Measurements from ENCODE around the gene MRFAP1L1. TPM values are rescaled to one million over a fixed set of nuclear protein-coding genes. Genes with fewer than 3 reads are reported as not detected.

The MRFAP1L1 gene
- total and polyA plus RNA-seq, 2 experiments from 2014 or later, result 61.6 to 73.8 TPM

DNA sequence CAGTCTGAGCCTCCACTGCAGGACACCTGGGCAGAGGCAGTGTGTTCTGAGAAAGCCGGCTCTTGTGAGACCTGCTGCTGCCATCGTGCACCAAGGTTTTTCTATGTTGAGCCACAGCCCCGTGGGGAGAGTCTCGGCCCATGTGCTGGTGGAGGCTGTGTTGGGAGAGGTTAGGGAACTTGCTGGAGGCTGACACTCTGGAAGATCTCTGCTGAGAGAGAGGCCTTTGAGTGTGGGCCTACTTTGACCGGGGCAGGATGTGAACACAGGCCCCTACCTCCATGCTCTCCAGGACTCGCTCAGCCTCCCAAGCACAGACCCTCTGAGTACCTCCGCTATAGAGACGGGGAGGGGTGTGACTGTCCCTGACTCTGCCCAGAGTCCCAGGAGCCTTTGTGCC is 17.3 kb downstream of the MRFAP1L1 start:
- H3K9me2 ChIP-seq (ENCODE audit: insufficient read depth), result no peaks in the 10 kb centered on the region
- no peaks in the 10 kb centered on the region; the same call in 1 of the 2 replicates for H4K20me1 ChIP-seq (replicated peaks; ENCODE audit: insufficient read depth)
- H3K27ac ChIP-seq (ENCODE audit: low read depth), result no peak overlapping the region
- no peaks in the 10 kb centered on the region for H3K36me3 ChIP-seq (ENCODE audit: insufficient read depth)
- Mint-ChIP-seq H3K27me3 (ENCODE audit: insufficient read depth, low read depth, poor library complexity) (peaks cover 14% of the 10 kb centered on the region), H3K9me3 (peaks cover 11% of the 10 kb centered on the region), H3K4me1 (peaks cover 31% of the 10 kb centered on the region), H3K4me3 (no peak overlapping the region), H3K36me3 (ENCODE audit: low read depth) (peaks cover 10% of the 10 kb centered on the region), H3K27ac (no peak overlapping the region)
- no peaks in the 10 kb centered on the region for H3K79me2 ChIP-seq (replicated peaks; ENCODE audit: insufficient read depth)
- peaks cover 3% of the 10 kb centered on the region; the same call in 1 of the 2 replicates for H3K4me1 ChIP-seq (ENCODE audit: insufficient read depth)
- no peak overlapping the region for H2AFZ ChIP-seq
- no peaks in the 10 kb centered on the region for H3F3A ChIP-seq (replicated peaks; ENCODE audit: low read depth)
- DNase-seq (ENCODE audit: low spot score), result no peak
- no peaks in the 10 kb centered on the region for H3K27me3 ChIP-seq (ENCODE audit: insufficient read depth)
- no peak overlapping the region for H3K4me3 ChIP-seq
- no peak for ATAC-seq
- H3K4me2 ChIP-seq, result no peak overlapping the region
- TF ChIP-seq, protein P1, sequence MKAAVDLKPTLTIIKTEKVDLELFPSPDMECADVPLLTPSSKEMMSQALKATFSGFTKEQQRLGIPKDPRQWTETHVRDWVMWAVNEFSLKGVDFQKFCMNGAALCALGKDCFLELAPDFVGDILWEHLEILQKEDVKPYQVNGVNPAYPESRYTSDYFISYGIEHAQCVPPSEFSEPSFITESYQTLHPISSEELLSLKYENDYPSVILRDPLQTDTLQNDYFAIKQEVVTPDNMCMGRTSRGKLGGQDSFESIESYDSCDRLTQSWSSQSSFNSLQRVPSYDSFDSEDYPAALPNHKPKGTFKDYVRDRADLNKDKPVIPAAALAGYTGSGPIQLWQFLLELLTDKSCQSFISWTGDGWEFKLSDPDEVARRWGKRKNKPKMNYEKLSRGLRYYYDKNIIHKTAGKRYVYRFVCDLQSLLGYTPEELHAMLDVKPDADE (IDR thresholded peaks at IDR 0.05), result no peak
- TF ChIP-seq NANOG (IDR thresholded peaks at IDR 0.05; ENCODE audit: borderline replicate concordance) (no peak), JUNB (IDR thresholded peaks at IDR 0.05; ENCODE audit: unreplicated experiment) (no peak), POLR2AphosphoS5 (IDR thresholded peaks at IDR 0.05; ENCODE audit: low read depth) (no peak), EZH2 (IDR thresholded peaks at IDR 0.05; ENCODE audit: low read depth, unreplicated experiment) (no peak), CREB1 (CRISPR knock-in tag; IDR thresholded peaks at IDR 0.05; ENCODE audit: low read depth) (no peak), ZNF331 (CRISPR knock-in tag; IDR thresholded peaks at IDR 0.05; ENCODE audit: low read depth) (no peak), ZNF114 (CRISPR knock-in tag; IDR thresholded peaks at IDR 0.05) (no peak), EZH2phosphoT487 (IDR thresholded peaks at IDR 0.05; ENCODE audit: unreplicated experiment) (no peak), STAT1 (IDR thresholded peaks at IDR 0.05; ENCODE audit: unreplicated experiment) (no peak)
- TF ChIP-seq, protein P2, sequence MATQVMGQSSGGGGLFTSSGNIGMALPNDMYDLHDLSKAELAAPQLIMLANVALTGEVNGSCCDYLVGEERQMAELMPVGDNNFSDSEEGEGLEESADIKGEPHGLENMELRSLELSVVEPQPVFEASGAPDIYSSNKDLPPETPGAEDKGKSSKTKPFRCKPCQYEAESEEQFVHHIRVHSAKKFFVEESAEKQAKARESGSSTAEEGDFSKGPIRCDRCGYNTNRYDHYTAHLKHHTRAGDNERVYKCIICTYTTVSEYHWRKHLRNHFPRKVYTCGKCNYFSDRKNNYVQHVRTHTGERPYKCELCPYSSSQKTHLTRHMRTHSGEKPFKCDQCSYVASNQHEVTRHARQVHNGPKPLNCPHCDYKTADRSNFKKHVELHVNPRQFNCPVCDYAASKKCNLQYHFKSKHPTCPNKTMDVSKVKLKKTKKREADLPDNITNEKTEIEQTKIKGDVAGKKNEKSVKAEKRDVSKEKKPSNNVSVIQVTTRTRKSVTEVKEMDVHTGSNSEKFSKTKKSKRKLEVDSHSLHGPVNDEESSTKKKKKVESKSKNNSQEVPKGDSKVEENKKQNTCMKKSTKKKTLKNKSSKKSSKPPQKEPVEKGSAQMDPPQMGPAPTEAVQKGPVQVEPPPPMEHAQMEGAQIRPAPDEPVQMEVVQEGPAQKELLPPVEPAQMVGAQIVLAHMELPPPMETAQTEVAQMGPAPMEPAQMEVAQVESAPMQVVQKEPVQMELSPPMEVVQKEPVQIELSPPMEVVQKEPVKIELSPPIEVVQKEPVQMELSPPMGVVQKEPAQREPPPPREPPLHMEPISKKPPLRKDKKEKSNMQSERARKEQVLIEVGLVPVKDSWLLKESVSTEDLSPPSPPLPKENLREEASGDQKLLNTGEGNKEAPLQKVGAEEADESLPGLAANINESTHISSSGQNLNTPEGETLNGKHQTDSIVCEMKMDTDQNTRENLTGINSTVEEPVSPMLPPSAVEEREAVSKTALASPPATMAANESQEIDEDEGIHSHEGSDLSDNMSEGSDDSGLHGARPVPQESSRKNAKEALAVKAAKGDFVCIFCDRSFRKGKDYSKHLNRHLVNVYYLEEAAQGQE (IDR thresholded peaks at IDR 0.05; ENCODE audit: unreplicated experiment), result no peak
- TF ChIP-seq, protein P3, sequence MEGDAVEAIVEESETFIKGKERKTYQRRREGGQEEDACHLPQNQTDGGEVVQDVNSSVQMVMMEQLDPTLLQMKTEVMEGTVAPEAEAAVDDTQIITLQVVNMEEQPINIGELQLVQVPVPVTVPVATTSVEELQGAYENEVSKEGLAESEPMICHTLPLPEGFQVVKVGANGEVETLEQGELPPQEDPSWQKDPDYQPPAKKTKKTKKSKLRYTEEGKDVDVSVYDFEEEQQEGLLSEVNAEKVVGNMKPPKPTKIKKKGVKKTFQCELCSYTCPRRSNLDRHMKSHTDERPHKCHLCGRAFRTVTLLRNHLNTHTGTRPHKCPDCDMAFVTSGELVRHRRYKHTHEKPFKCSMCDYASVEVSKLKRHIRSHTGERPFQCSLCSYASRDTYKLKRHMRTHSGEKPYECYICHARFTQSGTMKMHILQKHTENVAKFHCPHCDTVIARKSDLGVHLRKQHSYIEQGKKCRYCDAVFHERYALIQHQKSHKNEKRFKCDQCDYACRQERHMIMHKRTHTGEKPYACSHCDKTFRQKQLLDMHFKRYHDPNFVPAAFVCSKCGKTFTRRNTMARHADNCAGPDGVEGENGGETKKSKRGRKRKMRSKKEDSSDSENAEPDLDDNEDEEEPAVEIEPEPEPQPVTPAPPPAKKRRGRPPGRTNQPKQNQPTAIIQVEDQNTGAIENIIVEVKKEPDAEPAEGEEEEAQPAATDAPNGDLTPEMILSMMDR (conservative IDR thresholded peaks at IDR 0.05; ENCODE audit: low read depth in 2 of 2), result no peak
- TF ChIP-seq, protein P4, sequence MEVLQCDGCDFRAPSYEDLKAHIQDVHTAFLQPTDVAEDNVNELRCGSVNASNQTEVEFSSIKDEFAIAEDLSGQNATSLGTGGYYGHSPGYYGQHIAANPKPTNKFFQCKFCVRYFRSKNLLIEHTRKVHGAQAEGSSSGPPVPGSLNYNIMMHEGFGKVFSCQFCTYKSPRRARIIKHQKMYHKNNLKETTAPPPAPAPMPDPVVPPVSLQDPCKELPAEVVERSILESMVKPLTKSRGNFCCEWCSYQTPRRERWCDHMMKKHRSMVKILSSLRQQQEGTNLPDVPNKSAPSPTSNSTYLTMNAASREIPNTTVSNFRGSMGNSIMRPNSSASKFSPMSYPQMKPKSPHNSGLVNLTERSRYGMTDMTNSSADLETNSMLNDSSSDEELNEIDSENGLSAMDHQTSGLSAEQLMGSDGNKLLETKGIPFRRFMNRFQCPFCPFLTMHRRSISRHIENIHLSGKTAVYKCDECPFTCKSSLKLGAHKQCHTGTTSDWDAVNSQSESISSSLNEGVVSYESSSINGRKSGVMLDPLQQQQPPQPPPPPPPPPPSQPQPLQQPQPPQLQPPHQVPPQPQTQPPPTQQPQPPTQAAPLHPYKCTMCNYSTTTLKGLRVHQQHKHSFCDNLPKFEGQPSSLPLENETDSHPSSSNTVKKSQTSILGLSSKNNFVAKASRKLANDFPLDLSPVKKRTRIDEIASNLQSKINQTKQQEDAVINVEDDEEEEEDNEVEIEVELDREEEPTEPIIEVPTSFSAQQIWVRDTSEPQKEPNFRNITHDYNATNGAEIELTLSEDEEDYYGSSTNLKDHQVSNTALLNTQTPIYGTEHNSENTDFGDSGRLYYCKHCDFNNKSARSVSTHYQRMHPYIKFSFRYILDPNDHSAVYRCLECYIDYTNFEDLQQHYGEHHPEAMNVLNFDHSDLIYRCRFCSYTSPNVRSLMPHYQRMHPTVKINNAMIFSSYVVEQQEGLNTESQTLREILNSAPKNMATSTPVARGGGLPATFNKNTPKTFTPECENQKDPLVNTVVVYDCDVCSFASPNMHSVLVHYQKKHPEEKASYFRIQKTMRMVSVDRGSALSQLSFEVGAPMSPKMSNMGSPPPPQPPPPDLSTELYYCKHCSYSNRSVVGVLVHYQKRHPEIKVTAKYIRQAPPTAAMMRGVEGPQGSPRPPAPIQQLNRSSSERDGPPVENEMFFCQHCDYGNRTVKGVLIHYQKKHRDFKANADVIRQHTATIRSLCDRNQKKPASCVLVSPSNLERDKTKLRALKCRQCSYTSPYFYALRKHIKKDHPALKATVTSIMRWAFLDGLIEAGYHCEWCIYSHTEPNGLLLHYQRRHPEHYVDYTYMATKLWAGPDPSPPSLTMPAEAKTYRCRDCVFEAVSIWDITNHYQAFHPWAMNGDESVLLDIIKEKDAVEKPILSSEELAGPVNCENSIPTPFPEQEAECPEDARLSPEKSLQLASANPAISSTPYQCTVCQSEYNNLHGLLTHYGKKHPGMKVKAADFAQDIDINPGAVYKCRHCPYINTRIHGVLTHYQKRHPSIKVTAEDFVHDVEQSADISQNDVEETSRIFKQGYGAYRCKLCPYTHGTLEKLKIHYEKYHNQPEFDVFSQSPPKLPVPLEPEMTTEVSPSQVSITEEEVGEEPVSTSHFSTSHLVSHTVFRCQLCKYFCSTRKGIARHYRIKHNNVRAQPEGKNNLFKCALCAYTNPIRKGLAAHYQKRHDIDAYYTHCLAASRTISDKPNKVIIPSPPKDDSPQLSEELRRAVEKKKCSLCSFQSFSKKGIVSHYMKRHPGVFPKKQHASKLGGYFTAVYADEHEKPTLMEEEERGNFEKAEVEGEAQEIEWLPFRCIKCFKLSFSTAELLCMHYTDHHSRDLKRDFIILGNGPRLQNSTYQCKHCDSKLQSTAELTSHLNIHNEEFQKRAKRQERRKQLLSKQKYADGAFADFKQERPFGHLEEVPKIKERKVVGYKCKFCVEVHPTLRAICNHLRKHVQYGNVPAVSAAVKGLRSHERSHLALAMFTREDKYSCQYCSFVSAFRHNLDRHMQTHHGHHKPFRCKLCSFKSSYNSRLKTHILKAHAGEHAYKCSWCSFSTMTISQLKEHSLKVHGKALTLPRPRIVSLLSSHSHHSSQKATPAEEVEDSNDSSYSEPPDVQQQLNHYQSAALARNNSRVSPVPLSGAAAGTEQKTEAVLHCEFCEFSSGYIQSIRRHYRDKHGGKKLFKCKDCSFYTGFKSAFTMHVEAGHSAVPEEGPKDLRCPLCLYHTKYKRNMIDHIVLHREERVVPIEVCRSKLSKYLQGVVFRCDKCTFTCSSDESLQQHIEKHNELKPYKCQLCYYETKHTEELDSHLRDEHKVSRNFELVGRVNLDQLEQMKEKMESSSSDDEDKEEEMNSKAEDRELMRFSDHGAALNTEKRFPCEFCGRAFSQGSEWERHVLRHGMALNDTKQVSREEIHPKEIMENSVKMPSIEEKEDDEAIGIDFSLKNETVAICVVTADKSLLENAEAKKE (CRISPR knock-in tag; IDR thresholded peaks at IDR 0.05), result no peak
